Activated CD4-positive, alpha-beta T cell treated with anti-CD3 and anti-CD28 coated beads, Interleukin-10, Interleukin-2, amounts not matched to agents 100 ng/mL and 50 ng/mL, durations not matched to agents 16 hours and 8 hours (primary cell): ENCODE data around the gene EZR.
A peak's percentile ranks its signal among the peaks of the same experiment; 100 is the strongest.
"Not testable (repeated sequence)": the region's sequence is repeated elsewhere in the genome, so short reads cannot be mapped to it uniquely, and the experiment has no call there.

Experiments
- DNase-seq: peaks from one replicate; pipeline ENCODE4 v3.0.0-alpha.2; 2020

Gene EZR

GRCh38 chr6:158840465-158840864, 21.3 kb upstream of the EZR start:
- no peak for DNase-seq

GRCh38 chr6:158839796-158840195, 20.6 kb upstream of the EZR start:
- no peak for DNase-seq

GRCh38 chr6:158838790-158839189, 19.6 kb upstream of the EZR start:
- not testable (repeated sequence) for DNase-seq

GRCh38 chr6:158837684-158838625, 18.8 kb upstream of the EZR start:
- no peak for DNase-seq

- DNase-seq, result no peak
Measured at GRCh38 chr6:158836625-158837311, 17.6 kb upstream of the EZR start.

- DNase-seq, result no peak
Measured at GRCh38 chr6:158835616-158836221, 16.6 kb upstream of the EZR start.

- DNase-seq, result no peak
Measured at GRCh38 chr6:158834675-158835385, 15.7 kb upstream of the EZR start.

GRCh38 chr6:158832807-158833206, 13.6 kb upstream of the EZR start:
- not testable (repeated sequence) for DNase-seq

- DNase-seq, result no peak
Measured at GRCh38 chr6:158832026-158832425, 12.9 kb upstream of the EZR start.

GRCh38 chr6:158831571-158831970, 12.4 kb upstream of the EZR start:
- DNase-seq, result no peak

GRCh38 chr6:158830736-158831135, 11.6 kb upstream of the EZR start:
- no peak for DNase-seq

GRCh38 chr6:158828807-158829206, 9.6 kb upstream of the EZR start:
- DNase-seq, result no peak

- DNase-seq, result no peak
Measured at GRCh38 chr6:158826819-158827501, 7.8 kb upstream of the EZR start.

- no peak for DNase-seq
Measured at GRCh38 chr6:158825951-158826306, 6.8 kb upstream of the EZR start.

- DNase-seq, result no peak
Measured at GRCh38 chr6:158825038-158825950, 6.1 kb upstream of the EZR start.

- DNase-seq, result not testable (repeated sequence)
Measured at GRCh38 chr6:158823616-158824015, 4.4 kb upstream of the EZR start.

GRCh38 chr6:158819977-158820622, 932 bp upstream of the EZR start:
- no peak for DNase-seq

- peak; percentile 81 for DNase-seq
Measured at GRCh38 chr6:158818581-158819212, 471 bp downstream of the EZR start.

GRCh38 chr6:158817728-158818580, 1.2 kb downstream of the EZR start:
- DNase-seq, result peak; percentile 88
